ENCODE data around the gene NRROS. TPM values are rescaled to one million over a fixed set of nuclear protein-coding genes. Genes with fewer than 3 reads are reported as not detected.

NRROS gene
- total and polyA plus RNA-seq, 2 of the 4 experiments (the other 2 are of a cell fraction) = 0.10 TPM; not detected in 1

GRCh38 chr3:196599734-196600128 lies 39.8 kb upstream of the NRROS start:
- DNase-seq = peak; percentile 12
- Histone ChIP-seq H3K9ac (ENCODE audit: low read depth, low read length) (no peak overlapping the region), H3K9me1 (ENCODE audit: insufficient read depth, low read length) (no peaks in the 10 kb centered on the region), H3K4me2 (ENCODE audit: low read depth, low read length) (no peak overlapping the region), H3K27ac (ENCODE audit: insufficient read depth, low read length) (no peak overlapping the region), H3K27me3 (ENCODE audit: control insufficient read depth, insufficient read depth, low read length) (peaks cover 22% of the 10 kb centered on the region), H2AK5ac (ENCODE audit: low read depth, low read length) (no peak overlapping the region), H3K18ac (ENCODE audit: low read depth, low read length) (no peak overlapping the region), H3K4ac (ENCODE audit: low read depth, low read length) (no peak overlapping the region), H3K79me1 (ENCODE audit: low read depth in 1 of 2, low read length in 2 of 2) (no peaks in the 10 kb centered on the region), H2BK20ac (ENCODE audit: low read depth, low read length) (no peak overlapping the region), H4K20me1 (ENCODE audit: insufficient read depth, low read length) (no peaks in the 10 kb centered on the region), H3K56ac (ENCODE audit: extremely low read depth, insufficient read depth, low read length) (no peak overlapping the region), H2BK120ac (ENCODE audit: low read depth, low read length) (no peak overlapping the region), H2AFZ (replicated peaks; ENCODE audit: low read length, poor library complexity) (no peak overlapping the region), H3K4me3 (ENCODE audit: insufficient read depth, low read depth, low read length) (no peak overlapping the region), H4K8ac (ENCODE audit: low read depth in 2 of 2, low read length in 2 of 2) (no peak overlapping the region), H3K23ac (ENCODE audit: low read depth, low read length) (no peak overlapping the region), H2BK5ac (ENCODE audit: low read depth, low read length, poor library complexity, severe bottlenecking) (no peak overlapping the region), H2AK9ac (replicated peaks; ENCODE audit: low read depth, low read length, poor library complexity) (no peak overlapping the region), H4K5ac (ENCODE audit: low read depth, low read length) (no peak overlapping the region), H3K36me3 (ENCODE audit: control insufficient read depth, insufficient read depth, low read length) (no peaks in the 10 kb centered on the region), H3K14ac (replicated peaks; ENCODE audit: low read depth, low read length) (no peak overlapping the region), H2BK15ac (ENCODE audit: low read depth, low read length) (no peak overlapping the region), H4K91ac (ENCODE audit: insufficient read depth, low read depth, low read length) (no peak overlapping the region), H3K9me3 (ENCODE audit: control insufficient read depth, insufficient read depth, low read length) (no peaks in the 10 kb centered on the region), H3K4me1 (ENCODE audit: control insufficient read depth, insufficient read depth, low read length) (no peaks in the 10 kb centered on the region)
- in situ Hi-C loops (cut with MboI; ENCODE audit: low sequenced_read_pairs) (loop anchor here (25.0 kb wide), 1 partner anchor 363 kb away; the partner anchor contains the start of gene PIGZ), intact Hi-C loops (cut with micrococcal nuclease) (loop anchor here (10.0 kb wide), 1 partner anchor 345 kb away; the partner anchor contains the start of gene NCBP2), dilution Hi-C loops (cut with HindIII; ENCODE audit: low sequenced_read_pairs, unreplicated experiment) (no loop called here)
- ChIA-PET CTCF (no interaction called here), POLR2A (ENCODE audit: unreplicated experiment) (no interaction called here)
- no peak for ATAC-seq (ENCODE audit: low read depth)
- no CpG with 5 or more reads among the region's 5 CpGs for WGBS, 2 experiments (ENCODE audit: extremely low coverage in 2 of 2, insufficient read length in 1 of 2)
- BruUV-seq (replicated peaks) = no TSS peak
- TF ChIP-seq ELK1 (IDR thresholded peaks at IDR 0.05; ENCODE audit: borderline replicate concordance, low read depth, low read length) (no peak), POLR2A (IDR thresholded peaks at IDR 0.05; ENCODE audit: low read depth, low read length) (no peak), MAZ (IDR thresholded peaks at IDR 0.05; ENCODE audit: borderline replicate concordance, low read depth, low read length) (no peak), FOS (IDR thresholded peaks at IDR 0.05; ENCODE audit: low read depth, low read length) (no peak), CHD1 (IDR thresholded peaks at IDR 0.05; ENCODE audit: low read depth, low read length) (no peak), MXI1 (IDR thresholded peaks at IDR 0.05; ENCODE audit: borderline replicate concordance, low read depth, low read length) (no peak), MAFK (IDR thresholded peaks at IDR 0.05; ENCODE audit: low read depth, low read length) (no peak), USF2 (IDR thresholded peaks at IDR 0.05; ENCODE audit: low read depth, low read length) (no peak), CTCF (conservative IDR thresholded peaks at IDR 0.05; ENCODE audit: low read depth, low read length) (no peak), RAD21 (IDR thresholded peaks at IDR 0.05; ENCODE audit: low read length) (no peak), RFX5 (IDR thresholded peaks at IDR 0.05; ENCODE audit: low read depth, low read length) (no peak), SMC3 (IDR thresholded peaks at IDR 0.05; ENCODE audit: low read depth, low read length) (no peak), NFE2L2 (IDR thresholded peaks at IDR 0.05; ENCODE audit: low read depth, low read length) (no peak), BHLHE40 (IDR thresholded peaks at IDR 0.05; ENCODE audit: low read depth, low read length) (no peak), CEBPB (IDR thresholded peaks at IDR 0.05; ENCODE audit: low read depth, low read length) (no peak), RCOR1 (IDR thresholded peaks at IDR 0.05; ENCODE audit: insufficient replicate concordance, low read length) (no peak)

All from IMR-90 (cell line).